Muscle layer of duodenum (tissue), 2 donors: ENCODE data around the gene DND1.

Experiments used
- H3K27ac ChIP-seq: one replicate; pipeline ENCODE4 v1.7.0; 2013; ENCODE audit warnings: mild to moderate bottlenecking, low read length
- H3K27me3 ChIP-seq: one replicate; pipeline ENCODE4 v1.7.0; 2013; ENCODE audit warnings: low read depth, mild to moderate bottlenecking, control low read depth, low read length
- H3K36me3 ChIP-seq, 2 donors: one replicate each; pipeline ENCODE4 v1.7.0; 2013; ENCODE audit warnings: low read length in 2 of 2, control low read depth in 1 of 2, mild to moderate bottlenecking in 1 of 2; ENCODE audit not compliant: insufficient read depth in 2 of 2, control insufficient read depth in 1 of 2
- H3K4me1 ChIP-seq, 2 donors: one replicate each; pipeline ENCODE4 v1.7.0; 2013; ENCODE audit warnings: low read length in 2 of 2, mild to moderate bottlenecking in 2 of 2, control low read depth in 1 of 2, moderate library complexity in 1 of 2; ENCODE audit not compliant: insufficient read depth in 2 of 2, control insufficient read depth in 1 of 2
- H3K4me3 ChIP-seq, 2 donors: one replicate each; pipeline ENCODE4 v1.7.0; 2013; ENCODE audit warnings: low read length in 2 of 2, low read depth in 1 of 2, mild to moderate bottlenecking in 1 of 2
- H3K9me3 ChIP-seq, 2 donors: one replicate each; pipeline ENCODE4 v1.7.0; 2013; ENCODE audit warnings: low read length in 2 of 2, control low read depth in 1 of 2, mild to moderate bottlenecking in 1 of 2; ENCODE audit not compliant: control insufficient read depth in 1 of 2
- donor health status: healthy.

The DND1 gene

GRCh38 chr5:140635291-140636257, 37.8 kb downstream of the DND1 start:
- Histone ChIP-seq H3K27me3 (no peaks in the 10 kb centered on the region), H3K4me1 (peaks cover 0 to 15% of the 10 kb centered on the region in 2 donors), H3K36me3 (no peaks in the 10 kb centered on the region), H3K9me3 (no peaks in the 10 kb centered on the region), H3K27ac (no peak overlapping the region), H3K4me3 (no peak overlapping the region)

GRCh38 chr5:140634103-140634502, 39.3 kb downstream of the DND1 start:
- H3K4me3 ChIP-seq = no peak overlapping the region
- no peaks in the 10 kb centered on the region for H3K36me3 ChIP-seq
- no peaks in the 10 kb centered on the region for H3K9me3 ChIP-seq
- H3K27ac ChIP-seq = no peak overlapping the region
- H3K27me3 ChIP-seq = no peaks in the 10 kb centered on the region
- H3K4me1 ChIP-seq = peaks cover 0 to 15% of the 10 kb centered on the region in 2 donors

- Histone ChIP-seq H3K4me1 (peaks cover 0 to 15% of the 10 kb centered on the region in 2 donors), H3K4me3 (peak overlapping the region; percentile 84 to 86), H3K27ac (no peak overlapping the region), H3K9me3 (no peaks in the 10 kb centered on the region), H3K27me3 (no peaks in the 10 kb centered on the region), H3K36me3 (no peaks in the 10 kb centered on the region)
Observed at GRCh38 chr5:140633501-140633900, 39.9 kb downstream of the DND1 start.

GRCh38 chr5:140633021-140633471, 40.3 kb downstream of the DND1 start, which contains the start of gene CD14:
Gene CD14 (minus strand): TSS chr5:140633175. CDS start chr5:140633071, 104 bp downstream.
- Histone ChIP-seq H3K27ac (peak within 1 kb of the TSS; percentile 72), H3K27me3 (no peaks in the 10 kb centered on the region), H3K9me3 (no peaks in the 10 kb centered on the region), H3K4me3 (peak within 1 kb of the TSS; percentile 84 to 86), H3K36me3 (no peaks in the 10 kb centered on the region), H3K4me1 (peaks cover 0 to 15% of the 10 kb centered on the region in 2 donors)

GRCh38 chr5:140632366-140633020, 40.9 kb downstream of the DND1 start:
- peak overlapping the region; percentile 72 for H3K27ac ChIP-seq
- H3K36me3 ChIP-seq = no peaks in the 10 kb centered on the region
- peaks cover 0 to 15% of the 10 kb centered on the region in 2 donors for H3K4me1 ChIP-seq
- no peaks in the 10 kb centered on the region for H3K27me3 ChIP-seq
- H3K4me3 ChIP-seq = peak overlapping the region; percentile 84 to 86
- H3K9me3 ChIP-seq = no peaks in the 10 kb centered on the region

- no peaks in the 10 kb centered on the region for H3K9me3 ChIP-seq
- H3K4me1 ChIP-seq = peaks cover 0 to 15% of the 10 kb centered on the region in 2 donors
- H3K27ac ChIP-seq = peak overlapping the region; percentile 72
- H3K36me3 ChIP-seq = no peaks in the 10 kb centered on the region
- no peaks in the 10 kb centered on the region for H3K27me3 ChIP-seq
- H3K4me3 ChIP-seq = peak overlapping the region; percentile 84 to 86
Observed at GRCh38 chr5:140631831-140632365, 41.5 kb downstream of the DND1 start.

- peaks cover 0 to 15% of the 10 kb centered on the region in 2 donors for H3K4me1 ChIP-seq
- peak overlapping the region; percentile 84 to 86 for H3K4me3 ChIP-seq
- no peaks in the 10 kb centered on the region for H3K9me3 ChIP-seq
- H3K36me3 ChIP-seq = no peaks in the 10 kb centered on the region
- no peaks in the 10 kb centered on the region for H3K27me3 ChIP-seq
- peak overlapping the region; percentile 72 for H3K27ac ChIP-seq
Observed at GRCh38 chr5:140631036-140631417, 42.3 kb downstream of the DND1 start.

- no peaks in the 10 kb centered on the region for H3K36me3 ChIP-seq
- H3K27ac ChIP-seq = peak overlapping the region; percentile 72
- peaks cover 0 to 15% of the 10 kb centered on the region in 2 donors for H3K4me1 ChIP-seq
- no peaks in the 10 kb centered on the region for H3K9me3 ChIP-seq
- no peaks in the 10 kb centered on the region for H3K27me3 ChIP-seq
- H3K4me3 ChIP-seq = peak overlapping the region; percentile 84 to 86
Observed at GRCh38 chr5:140630292-140631035, 42.9 kb downstream of the DND1 start.

GRCh38 chr5:140628711-140629110, 44.7 kb downstream of the DND1 start:
- Histone ChIP-seq H3K4me1 (peaks cover 0 to 15% of the 10 kb centered on the region in 2 donors), H3K9me3 (no peaks in the 10 kb centered on the region), H3K36me3 (no peaks in the 10 kb centered on the region), H3K27ac (no peak overlapping the region), H3K27me3 (no peaks in the 10 kb centered on the region), H3K4me3 (no peak overlapping the region)

GRCh38 chr5:140627972-140628371, 45.4 kb downstream of the DND1 start:
- no peaks in the 10 kb centered on the region for H3K9me3 ChIP-seq
- no peaks in the 10 kb centered on the region for H3K27me3 ChIP-seq
- no peak overlapping the region for H3K4me3 ChIP-seq
- no peaks in the 10 kb centered on the region for H3K36me3 ChIP-seq
- H3K4me1 ChIP-seq = peaks cover 0 to 10% of the 10 kb centered on the region in 2 donors
- H3K27ac ChIP-seq = no peak overlapping the region
